GM12801 (cell line): ENCODE results near the gene TPRG1.

Experiments used
- CTCF ChIP-seq: IDR thresholded peaks from one replicate; pipeline ENCODE4 v1.5.1; 2011; ENCODE audit warnings: control low read depth; ENCODE audit not compliant: insufficient read length; ENCODE audit errors: extremely low read depth

The TPRG1 gene

GRCh38 chr3:189249987-189250386, 78.2 kb downstream of the TPRG1 start:
- TF ChIP-seq CTCF, result no peak

GRCh38 chr3:189258261-189258660, 86.5 kb downstream of the TPRG1 start:
- no peak for TF ChIP-seq CTCF

- no peak for TF ChIP-seq CTCF
These were observed 89.1 kb downstream of the TPRG1 start for GRCh38 chr3:189260556-189261493.

- TF ChIP-seq CTCF, result no peak
These were observed 91.0 kb downstream of the TPRG1 start for GRCh38 chr3:189262746-189263145.

GRCh38 chr3:189267981-189268613, 96.3 kb downstream of the TPRG1 start:
- TF ChIP-seq CTCF, result no peak

GRCh38 chr3:189269365-189269764, 97.6 kb downstream of the TPRG1 start:
- no peak for TF ChIP-seq CTCF

GRCh38 chr3:189270248-189270832, 98.6 kb downstream of the TPRG1 start:
- no peak for TF ChIP-seq CTCF
